Endodermal cell (in vitro differentiated cells): ENCODE measurements around the gene CAPG. TPM values are rescaled to one million over a fixed set of nuclear protein-coding genes. Genes with fewer than 3 reads are reported as not detected.
A peak's percentile ranks its signal among the peaks of the same experiment; 100 is the strongest.

Experiments
- DNase-seq: peaks from one replicate; pipeline ENCODE4 v3.0.0-alpha.2; 2017
- H3K27ac ChIP-seq: 2 replicates; pipeline ENCODE4 v1.5.1; 2013; ENCODE audit warnings: mild to moderate bottlenecking, low read depth, low read length, moderate library complexity
- H3K27me3 ChIP-seq: 2 replicates; pipeline ENCODE4 v1.6.1; 2013; ENCODE audit warnings: mild to moderate bottlenecking, low read length, moderate library complexity; ENCODE audit not compliant: insufficient read depth, control insufficient read depth, poor library complexity, severe bottlenecking
- H3K36me3 ChIP-seq: 2 replicates; pipeline ENCODE4 v1.7.0; 2013; ENCODE audit warnings: mild to moderate bottlenecking, low read length, moderate library complexity; ENCODE audit not compliant: control insufficient read depth, insufficient read depth
- H3K4me1 ChIP-seq: one replicate; pipeline ENCODE4 v1.7.0; 2013; ENCODE audit warnings: low read length; ENCODE audit not compliant: control insufficient read depth, insufficient read depth
- H3K4me3 ChIP-seq: 2 replicates; pipeline ENCODE4 v1.5.1; 2013; ENCODE audit warnings: mild to moderate bottlenecking, low read length, moderate library complexity
- H3K9ac ChIP-seq: 2 replicates; pipeline ENCODE4 v1.6.1; 2013; ENCODE audit warnings: mild to moderate bottlenecking, low read length, moderate library complexity; ENCODE audit not compliant: poor library complexity, severe bottlenecking; ENCODE audit errors: extremely low read depth
- H3K9me3 ChIP-seq: 2 replicates; pipeline ENCODE4 v1.6.1; 2013; ENCODE audit warnings: mild to moderate bottlenecking, low read length, moderate library complexity; ENCODE audit not compliant: control insufficient read depth
- H3K27ac Mint-ChIP-seq: 2 replicates; pipeline ENCODE4 v1.8.0; 2020; ENCODE audit warnings: mixed read lengths
- H3K27me3 Mint-ChIP-seq: 2 replicates; pipeline ENCODE4 v1.8.0; 2021; ENCODE audit warnings: mild to moderate bottlenecking, mixed read lengths; ENCODE audit not compliant: insufficient read depth
- H3K36me3 Mint-ChIP-seq: 2 replicates; pipeline ENCODE4 v1.8.0; 2020; ENCODE audit warnings: low read depth, mixed read lengths
- H3K4me1 Mint-ChIP-seq: 2 replicates; pipeline ENCODE4 v1.8.0; 2020; ENCODE audit warnings: mixed read lengths
- H3K4me3 Mint-ChIP-seq: 2 replicates; pipeline ENCODE4 v1.8.0; 2020; ENCODE audit warnings: mild to moderate bottlenecking, moderate library complexity, mixed read lengths
- H3K9me3 Mint-ChIP-seq: 2 replicates; pipeline ENCODE4 v1.8.0; 2020; ENCODE audit warnings: mild to moderate bottlenecking, mixed read lengths
- CTCF ChIP-seq: fragments of 200-600 bp; sonication (generic); conservative IDR thresholded peaks from 2 replicates; pipeline ENCODE4 v1.5.0; 2021; ENCODE audit warnings: antibody characterized with exemption, mild to moderate bottlenecking
- WGBS, 2 experiments: methylation state at CpG; one replicate each; pipeline versions ENCODE4 v1.1.5 to v1.1.7; 2013; ENCODE audit warnings: missing lambda C conversion rate in 2 of 2, mixed read lengths in 1 of 2; ENCODE audit not compliant: insufficient coverage in 1 of 2, insufficient read length in 1 of 2; 5-methylcytosine and 5-hydroxymethylcytosine counted together
- total RNA-seq, 2 donors: library from RNA; stranded (reverse); fragmentation: NEBNext Ultra II Directional in 1 of 2; extraction: Animal tissue kit (Norgen Biotek cat#: 25700) in 1 of 2; gene quantifications; 2 replicates in 1 of 2; 3 replicates in 1 of 2; pipeline ENCODE4 v1.2.1, GENCODE V29; 2021

CAPG gene
- total RNA-seq, 2 donors from 2014 or later: 104 to 119 TPM

DNA sequence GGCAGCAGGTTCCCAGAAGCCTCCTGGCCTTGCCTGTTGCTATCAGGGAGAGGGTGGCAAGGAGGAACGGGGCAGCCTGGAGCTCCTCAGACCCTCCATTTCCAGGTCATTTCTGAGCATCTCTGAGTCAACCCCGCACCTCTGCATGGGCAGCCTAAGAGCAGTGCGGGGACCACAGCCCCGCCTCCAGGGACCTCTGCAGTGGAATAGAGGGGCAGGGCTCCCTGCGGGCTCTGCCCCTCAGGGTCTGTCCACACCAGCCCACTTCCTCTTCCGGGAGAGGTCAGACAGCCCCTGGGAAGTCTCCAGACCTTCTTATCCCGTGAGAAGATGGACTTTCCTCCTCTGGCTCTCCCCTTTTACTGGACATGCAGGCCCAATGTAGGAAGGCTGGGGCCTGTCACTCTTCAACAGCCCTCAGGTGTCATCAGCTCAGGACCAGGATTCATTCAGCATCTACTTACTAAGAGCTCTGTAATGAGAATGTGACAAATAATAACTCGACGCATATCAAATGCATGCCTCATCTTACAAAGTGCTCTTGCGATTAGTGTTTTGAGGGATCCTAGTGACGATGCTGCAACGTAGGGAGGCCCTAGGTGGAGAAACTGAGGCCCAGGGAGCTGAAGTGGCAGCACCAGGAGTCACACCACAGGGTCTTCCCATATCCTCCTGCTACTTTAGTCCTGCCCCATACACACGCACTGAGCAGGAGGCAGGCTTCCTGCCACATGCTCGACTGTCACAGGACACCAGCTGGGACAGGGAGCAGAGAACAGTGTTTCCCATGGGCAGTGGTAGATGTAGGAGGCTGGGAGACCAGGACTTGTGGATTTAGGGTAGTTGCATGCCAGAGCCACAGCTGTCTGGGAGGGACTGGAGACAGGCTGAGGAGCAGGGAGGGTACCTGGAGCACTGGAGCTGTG, 36.4 kb upstream of the CAPG start:
- Histone ChIP-seq H3K4me1 (no peaks in the 10 kb centered on the region), H3K36me3 (no peaks in the 10 kb centered on the region), H3K9ac (no peak overlapping the region), H3K27ac (no peak overlapping the region), H3K9me3 (no peaks in the 10 kb centered on the region), H3K4me3 (no peak overlapping the region), H3K27me3 (no peaks in the 10 kb centered on the region)
- DNase-seq: no peak
- H3K27ac Mint-ChIP-seq: peak overlapping the region; percentile 39
- H3K4me1 Mint-ChIP-seq: peaks cover 10% of the 10 kb centered on the region
- 85 to 91% methylated on average over 8 to 14 of the region's 14 CpGs for WGBS, 2 experiments
- H3K9me3 Mint-ChIP-seq: no peaks in the 10 kb centered on the region
- no peak overlapping the region for H3K4me3 Mint-ChIP-seq
- H3K27me3 Mint-ChIP-seq: no peaks in the 10 kb centered on the region
- no peaks in the 10 kb centered on the region for H3K36me3 Mint-ChIP-seq
- TF ChIP-seq CTCF: no peak

- H3K9ac ChIP-seq: no peak overlapping the region
- Mint-ChIP-seq H3K4me3 (no peak overlapping the region), H3K9me3 (no peaks in the 10 kb centered on the region), H3K27ac (no peak overlapping the region), H3K4me1 (peaks cover 10% of the 10 kb centered on the region), H3K36me3 (no peaks in the 10 kb centered on the region), H3K27me3 (no peaks in the 10 kb centered on the region)
- DNase-seq: no peak
- no peaks in the 10 kb centered on the region for H3K9me3 ChIP-seq
- H3K4me1 ChIP-seq: no peaks in the 10 kb centered on the region
- no peak overlapping the region for H3K27ac ChIP-seq
- H3K4me3 ChIP-seq: no peak overlapping the region
- no peaks in the 10 kb centered on the region for H3K27me3 ChIP-seq
- 90 to 96% methylated on average over 4 to 5 of the region's 5 CpGs for WGBS, 2 experiments
- no peaks in the 10 kb centered on the region for H3K36me3 ChIP-seq
- no peak for TF ChIP-seq CTCF
These were observed 35.4 kb upstream of the CAPG start for GRCh38 chr2:85445316-85446295.

DNA sequence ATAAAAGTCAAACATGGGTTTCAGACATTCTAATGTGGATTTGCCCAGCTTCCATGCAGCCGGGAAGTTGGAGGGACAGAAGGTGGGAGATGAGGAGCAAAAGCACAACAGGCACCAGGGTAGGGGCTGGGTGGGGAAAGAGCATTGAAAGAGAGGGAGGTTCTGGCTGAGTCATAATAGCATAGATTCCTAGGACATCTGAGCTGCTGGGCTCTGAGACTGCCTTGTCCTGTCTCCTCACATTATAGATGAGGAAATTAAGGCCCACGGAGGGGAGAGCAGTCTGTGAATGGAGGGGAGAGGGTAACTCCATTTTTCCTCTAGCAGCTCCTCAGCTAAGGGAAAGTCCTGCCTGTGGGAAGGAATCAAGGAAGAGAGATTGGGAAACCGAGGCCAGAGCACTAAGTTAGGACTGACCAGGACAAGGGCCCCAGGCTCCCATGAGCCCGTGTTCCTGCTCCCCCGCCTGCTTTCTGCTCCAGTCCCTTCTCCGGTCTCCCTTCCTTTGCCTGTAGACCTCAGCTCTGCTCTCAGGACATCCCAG, 34.5 kb upstream of the CAPG start:
- H3K36me3 Mint-ChIP-seq: no peaks in the 10 kb centered on the region
- H3K9me3 Mint-ChIP-seq: no peaks in the 10 kb centered on the region
- H3K27me3 Mint-ChIP-seq: no peaks in the 10 kb centered on the region
- Histone ChIP-seq H3K9me3 (no peaks in the 10 kb centered on the region), H3K4me3 (no peak overlapping the region), H3K9ac (no peak overlapping the region), H3K4me1 (no peaks in the 10 kb centered on the region), H3K27ac (no peak overlapping the region), H3K36me3 (no peaks in the 10 kb centered on the region), H3K27me3 (no peaks in the 10 kb centered on the region)
- H3K4me1 Mint-ChIP-seq: peaks cover 10% of the 10 kb centered on the region
- H3K4me3 Mint-ChIP-seq: no peak overlapping the region
- peak overlapping the region; percentile 72 for H3K27ac Mint-ChIP-seq
- WGBS, 2 experiments: 89 to 92% methylated on average over 2 to 6 of the region's 6 CpGs
- peak; percentile 53 for DNase-seq
- TF ChIP-seq CTCF: no peak
